ENCODE data around the gene USP20. TPM values are rescaled to one million over a fixed set of nuclear protein-coding genes. Genes with fewer than 3 reads are reported as not detected.

Gene USP20
- polyA plus RNA-seq, 3 donors: 12.7 to 15.9 (median 15.7) TPM

DNA sequence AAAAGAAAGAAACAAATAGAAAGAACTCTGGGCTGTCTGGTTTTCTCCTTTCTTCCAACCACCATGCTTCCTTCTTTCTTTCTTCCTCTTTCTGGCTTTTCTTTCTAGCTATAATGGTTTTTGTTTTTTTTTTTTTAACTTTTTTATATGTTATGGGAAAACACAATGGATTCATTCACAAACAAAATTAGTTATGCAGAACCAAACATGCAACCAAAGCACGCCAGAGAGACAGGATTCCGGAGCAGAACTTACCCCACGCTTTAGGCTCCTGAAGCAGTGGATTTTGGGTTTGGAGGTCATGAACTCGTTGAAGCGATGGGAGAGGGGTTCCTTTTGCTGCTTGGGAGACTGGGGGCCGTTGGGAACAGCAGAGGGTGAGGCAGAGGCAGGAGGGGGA, 88.3 kb downstream of the USP20 start:
- 71 to 76% (median 75%) methylated on average over 6 of the region's 6 CpGs for WGBS, 3 donors
- no peak overlapping the region for H3K27ac ChIP-seq (ENCODE audit: low read depth, low read length)

GRCh38 chr9:129929496-129930125, 94.4 kb downstream of the USP20 start:
- WGBS, 3 donors: 91 to 96% (median 95%) methylated on average over 9 of the region's 9 CpGs
- no peak overlapping the region for H3K27ac ChIP-seq (ENCODE audit: low read depth, low read length)

- 89 to 93% (median 92%) methylated on average over 2 of the region's 2 CpGs for WGBS, 3 donors
- H3K27ac ChIP-seq (ENCODE audit: low read depth, low read length): no peak overlapping the region
These were observed 95.5 kb downstream of the USP20 start for GRCh38 chr9:129930743-129931142.

Other genes starting within 250 kb of the USP20 start
- gene C9orf50, start 214.4 kb upstream of the USP20 start, polyA plus RNA-seq: under 1 TPM in 1 of 3 donors, not detected in 2; 0.04 TPM
- 10 to 100 TPM; 34.2 to 44.5 (median 35.5) TPM for gene NTMT1, start 209.3 kb upstream of the USP20 start, polyA plus RNA-seq
- gene ASB6, start 193.3 kb upstream of the USP20 start, polyA plus RNA-seq: 10 to 100 TPM in 1 of 3 donors, 1 to 10 TPM in 2; 8.6 to 16.4 (median 8.9) TPM
- 10 to 100 TPM in 1 of 3 donors, 1 to 10 TPM in 1, under 1 TPM in 1; 0.92 to 13.4 (median 9.3) TPM for gene PRRX2, start 169.8 kb upstream of the USP20 start, polyA plus RNA-seq
- 10 to 100 TPM in 2 of 3 donors, under 1 TPM in 1; 0.67 to 25.8 (median 13.3) TPM for gene PTGES, start 82.4 kb upstream of the USP20 start, polyA plus RNA-seq
- gene TOR1B, start 32.3 kb upstream of the USP20 start, polyA plus RNA-seq: 10 to 100 TPM; 10.1 to 12.6 (median 10.9) TPM
- gene TOR1A, start 11.3 kb upstream of the USP20 start, polyA plus RNA-seq: 10 to 100 TPM; 16.0 to 29.6 (median 16.1) TPM
- gene C9orf78, start 183 bp upstream of the USP20 start, polyA plus RNA-seq: 10 to 100 TPM; 39.1 to 70.7 (median 41.9) TPM
- gene FNBP1, start 207.7 kb downstream of the USP20 start, polyA plus RNA-seq: 10 to 100 TPM in 2 of 3 donors, 1 to 10 TPM in 1; 4.3 to 20.1 (median 10.9) TPM
- gene GPR107, start 218.4 kb downstream of the USP20 start, polyA plus RNA-seq: 10 to 100 TPM; 11.0 to 13.3 (median 11.2) TPM